ENCODE results near the gene ABCA12. TPM values are rescaled to one million over a fixed set of nuclear protein-coding genes. Genes with fewer than 3 reads are reported as not detected.

Gene ABCA12
- total and polyA plus RNA-seq, 2 of the 8 experiments (the other 6 are each of a cell fraction or from before 2014, with no cell fraction given): not detected

- 88% methylated on average over 4 of the region's 4 CpGs; no CpG with 5 or more reads in 1 of the 2 experiments for WGBS, 2 experiments (ENCODE audit: extremely low coverage in 1 of 2, insufficient coverage in 1 of 2, insufficient read length in 1 of 2, insufficient replicate concordance in 2 of 2, low coverage in 1 of 2, low lambda C conversion rate in 2 of 2, missing lambda C conversion rate in 1 of 2)
- H4K5ac ChIP-seq (ENCODE audit: insufficient read length, low read depth, low read length): no peak overlapping the region
- no peak for FAIRE-seq
Measured at GRCh38 chr2:215171796-215172195, 33.4 kb upstream of the ABCA12 start.

More at GRCh38 chr2:215171796-215172195, 33.4 kb upstream of the ABCA12 start:
- H4K8ac ChIP-seq (ENCODE audit: extremely low read depth, insufficient read depth, low read length): no peak overlapping the region
- no peak overlapping the region for H2AK5ac ChIP-seq (ENCODE audit: low read depth, low read length)
- H3K23ac ChIP-seq (ENCODE audit: insufficient read length): no peak overlapping the region
- H2BK12ac ChIP-seq (ENCODE audit: low read depth, low read length): no peak overlapping the region
- H3K27me3 ChIP-seq (replicated peaks in 1 of 4; ENCODE audit: control insufficient read depth in 3 of 4, extremely low read depth in 1 of 4, insufficient read depth in 3 of 4, low read length in 3 of 4): no peaks in the 10 kb centered on the region
- no peak for DNase-seq (ENCODE audit: low read depth in 1 of 2, low spot score in 2 of 2)
- no peak overlapping the region for H2BK20ac ChIP-seq (ENCODE audit: low read length)
- H2AFZ ChIP-seq (ENCODE audit: low read length): no peak overlapping the region
- H3K4me1 ChIP-seq (replicated peaks in 1 of 4; ENCODE audit: control insufficient read depth in 3 of 4, insufficient read depth in 4 of 4, low read length in 3 of 4): no peaks in the 10 kb centered on the region
- no peak overlapping the region for H2BK15ac ChIP-seq (ENCODE audit: low read length)
- ChIA-PET CTCF (ENCODE audit: partially characterized antibody) (no interaction called here), POLR2A (ENCODE audit: partially characterized antibody) (interaction anchor here (0.7 kb wide), 1 partner anchor 1519 kb away, joined by 3 read pairs; no protein-coding TSS in a partner anchor)
- no peak overlapping the region for H2BK120ac ChIP-seq (replicated peaks; ENCODE audit: low read depth, low read length)
- H4K91ac ChIP-seq (replicated peaks; ENCODE audit: insufficient read length, low read length): no peak overlapping the region
- H2BK5ac ChIP-seq (ENCODE audit: low read depth, low read length): no peak overlapping the region
- no peaks in the 10 kb centered on the region for H4K20me1 ChIP-seq (replicated peaks in 1 of 2; ENCODE audit: control insufficient read depth in 1 of 2, insufficient read depth in 2 of 2, low read length in 2 of 2)
- H3K79me2 ChIP-seq (ENCODE audit: control insufficient read depth in 1 of 2, insufficient read depth in 2 of 2, low read length in 2 of 2): no peaks in the 10 kb centered on the region
- no peaks in the 10 kb centered on the region for H3K36me3 ChIP-seq (ENCODE audit: control insufficient read depth in 2 of 4, insufficient read depth in 4 of 4, low read length in 3 of 4)
- no peak overlapping the region for H3K27ac ChIP-seq (ENCODE audit: low read depth, low read length)
- H3K4me2 ChIP-seq (ENCODE audit: insufficient read depth in 1 of 2, low read depth in 2 of 2, low read length in 2 of 2): no peak overlapping the region
- H3K18ac ChIP-seq (ENCODE audit: extremely low read depth, low read length): no peak overlapping the region
- no peaks in the 10 kb centered on the region for H3K79me1 ChIP-seq (ENCODE audit: low read depth, low read length)
- no peak overlapping the region for H3K4me3 ChIP-seq (ENCODE audit: extremely low read depth in 1 of 4, insufficient read depth in 2 of 4, low read depth in 3 of 4, low read length in 4 of 4)
- no peak overlapping the region for H3K56ac ChIP-seq (replicated peaks; ENCODE audit: insufficient read length, low read depth, low read length)
- H3K23me2 ChIP-seq (ENCODE audit: low read depth, low read length): no peaks in the 10 kb centered on the region; the same call in 1 of the 2 replicates
- no peak for TF ChIP-seq RBBP5 (IDR thresholded peaks at IDR 0.05; ENCODE audit: borderline replicate concordance, low read depth, low read length)
- TF ChIP-seq CBX5 (IDR thresholded peaks at IDR 0.05; ENCODE audit: low read depth, low read length): no peak
- no peak for TF ChIP-seq SIX5 (IDR thresholded peaks at IDR 0.05; ENCODE audit: low read depth, low read length)
- no peak overlapping the region for H3K9ac ChIP-seq (replicated peaks in 1 of 4; ENCODE audit: extremely low read depth in 1 of 4, low read depth in 3 of 4, low read length in 3 of 4)
- H3K4ac ChIP-seq (replicated peaks; ENCODE audit: insufficient read length, low read depth, low read length): no peak overlapping the region
- no peak overlapping the region for H3K14ac ChIP-seq (ENCODE audit: insufficient read length)
- H3K9me3 ChIP-seq (ENCODE audit: insufficient read depth in 2 of 2, low read depth in 1 of 2, low read length in 1 of 2): no peaks in the 10 kb centered on the region
